Tibial nerve (tissue), 4 donors: ENCODE measurements around the gene KRTAP10-8. TPM values are rescaled to one million over a fixed set of nuclear protein-coding genes. Genes with fewer than 3 reads are reported as not detected.
"Not testable (repeated sequence)": the region's sequence is repeated elsewhere in the genome, so short reads cannot be mapped to it uniquely, and the experiment has no call there.

Experiments used
- DNase-seq, 2 donors: peaks; one replicate each; pipeline ENCODE4 v3.0.0-alpha.2; 2019; ENCODE audit warnings: low spot score in 2 of 2
- H3K27ac ChIP-seq, 4 donors: fragments of 200-600 bp; sonication (generic) in 3 of 4; one replicate each; pipeline ENCODE4 v1.5.1; 2017 to 2019; ENCODE audit warnings: mild to moderate bottlenecking in 1 of 4
- H3K27me3 ChIP-seq, 2 donors: fragments of 200-600 bp; sonication (generic) in 1 of 2; one replicate each; pipeline versions ENCODE4 v1.5.1 to v1.6.0; 2017 to 2019
- H3K36me3 ChIP-seq, 3 donors: fragments of 200-600 bp; sonication (generic); one replicate each; pipeline ENCODE4 v1.5.1; 2018 to 2019
- H3K4me1 ChIP-seq, 4 donors: fragments of 200-600 bp; sonication (generic) in 3 of 4; one replicate each; pipeline ENCODE4 v1.5.1; 2017 to 2019
- H3K4me3 ChIP-seq, 4 donors: fragments of 200-600 bp; sonication (generic) in 3 of 4; one replicate each; pipeline ENCODE4 v1.5.1; 2017 to 2019; ENCODE audit warnings: mild to moderate bottlenecking in 1 of 4, moderate library complexity in 1 of 4
- H3K9me3 ChIP-seq, 4 donors: fragments of 200-600 bp; sonication (generic) in 3 of 4; one replicate each; pipeline ENCODE4 v1.5.1; 2017 to 2019
- CTCF ChIP-seq, 5 experiments: fragments of 200-600 bp in 3 of 5; fragments of 450-650 bp in 2 of 5; sonication (generic) in 3 of 5; IDR thresholded peaks; one replicate each; pipeline ENCODE4 v1.5.1; 2016 to 2019; ENCODE audit warnings: antibody characterized with exemption in 5 of 5, mild to moderate bottlenecking in 3 of 5, moderate library complexity in 2 of 5
- EP300 ChIP-seq, 2 donors: sonication (generic); formaldehyde crosslinking; IDR thresholded peaks; one replicate each; pipeline ENCODE4 v1.6.1; 2017; ENCODE audit warnings: antibody characterized with exemption in 2 of 2, mild to moderate bottlenecking in 1 of 2
- POLR2A ChIP-seq, 2 donors: fragments of 450-650 bp; IDR thresholded peaks; one replicate each; pipeline ENCODE4 v1.6.1; 2017; ENCODE audit warnings: antibody characterized with exemption in 2 of 2, mild to moderate bottlenecking in 2 of 2, moderate library complexity in 2 of 2
- WGBS, 2 donors: methylation state at CpG; one replicate each; pipeline ENCODE4 v1.1.5; 2018; 5-methylcytosine and 5-hydroxymethylcytosine counted together
- total RNA-seq, 4 donors: library from RNA; depleted of rRNA; stranded (reverse); fragments of >200 nt; gene quantifications; one replicate each; pipeline ENCODE4 v1.1.0, GENCODE V29; 2016

The KRTAP10-8 gene
- total RNA-seq, 4 donors from 2014 or later, result not detected

- TF ChIP-seq EP300 (IDR thresholded peaks at IDR 0.05), result no peak
- no peak for TF ChIP-seq POLR2A (IDR thresholded peaks at IDR 0.05)
- no peak for TF ChIP-seq CTCF (IDR thresholded peaks at IDR 0.05)
- H3K9me3 ChIP-seq, result peaks cover 0 to 30% (median 0%) of the 10 kb centered on the region in 4 donors
- no peaks in the 10 kb centered on the region for H3K27me3 ChIP-seq
- no peak overlapping the region for H3K4me3 ChIP-seq
- H3K4me1 ChIP-seq, result no peaks in the 10 kb centered on the region
- H3K36me3 ChIP-seq, result no peaks in the 10 kb centered on the region
- WGBS, 2 donors, result 62 to 86% methylated on average over 3 to 4 of the region's 4 CpGs
- no peak for DNase-seq
- H3K27ac ChIP-seq, result no peak overlapping the region
These were observed 40.6 kb upstream of the KRTAP10-8 start for GRCh38 chr21:44571296-44571695.

- H3K4me1 ChIP-seq, result no peaks in the 10 kb centered on the region
- TF ChIP-seq EP300 (IDR thresholded peaks at IDR 0.05), result no peak
- TF ChIP-seq CTCF (IDR thresholded peaks at IDR 0.05), result no peak
- no peak for TF ChIP-seq POLR2A (IDR thresholded peaks at IDR 0.05)
- H3K36me3 ChIP-seq, result no peaks in the 10 kb centered on the region
- H3K27ac ChIP-seq, result no peak overlapping the region
- no peak overlapping the region for H3K4me3 ChIP-seq
- no peak for DNase-seq
- whole genome bisulfite sequencing, 2 donors, result 90% methylated on average over 40 of the region's 40 CpGs
- H3K27me3 ChIP-seq, result no peaks in the 10 kb centered on the region
- peaks cover 0 to 38% (median 0%) of the 10 kb centered on the region in 4 donors for H3K9me3 ChIP-seq
These were observed 39.8 kb upstream of the KRTAP10-8 start for GRCh38 chr21:44571844-44572782.

- TF ChIP-seq CTCF (IDR thresholded peaks at IDR 0.05), result no peak
- no peak for TF ChIP-seq POLR2A (IDR thresholded peaks at IDR 0.05)
- no peak for TF ChIP-seq EP300 (IDR thresholded peaks at IDR 0.05)
- H3K27me3 ChIP-seq, result no peaks in the 10 kb centered on the region
- 82 to 83% methylated on average over 15 of the region's 15 CpGs for WGBS, 2 donors
- H3K4me3 ChIP-seq, result no peak overlapping the region
- no peak overlapping the region for H3K27ac ChIP-seq
- no peaks in the 10 kb centered on the region for H3K36me3 ChIP-seq
- H3K4me1 ChIP-seq, result no peaks in the 10 kb centered on the region
- H3K9me3 ChIP-seq, result peaks cover 0 to 45% (median 0%) of the 10 kb centered on the region in 4 donors
- DNase-seq, result no peak
These were observed 38.8 kb upstream of the KRTAP10-8 start for GRCh38 chr21:44572959-44573583.

- H3K4me3 ChIP-seq, H3K27me3 ChIP-seq, DNase-seq, H3K36me3 ChIP-seq, H3K27ac ChIP-seq, H3K4me1 ChIP-seq: not testable (repeated sequence)
- H3K9me3 ChIP-seq, result peaks cover 0 to 51% (median 0%) of the 10 kb centered on the region in 4 donors
- WGBS, 2 donors, result 56 to 62% methylated on average over 16 to 19 of the region's 25 CpGs
These were observed 38.0 kb upstream of the KRTAP10-8 start, which contains the start of gene KRTAP10-4 for GRCh38 chr21:44573630-44574456. TSS of gene KRTAP10-4 (plus strand) at chr21:44573729. CDS start at chr21:44573759, 30 bp downstream.
